PFSK-1 (cell line): ENCODE results near the gene PRB2.

ENCODE experiments used
- POLR2AphosphoS5 ChIP-seq: IDR thresholded peaks from 2 replicates; pipeline ENCODE4 v1.6.1; 2012; ENCODE audit warnings: low read depth, mild to moderate bottlenecking, control low read depth, low read length, moderate library complexity
- REST ChIP-seq, 2 experiments: IDR thresholded peaks; 2 replicates each; pipeline versions ENCODE4 v1.6.1 to v1.8.0; 2011 to 2012; ENCODE audit warnings: low read depth in 2 of 2, low read length in 2 of 2, control low read depth in 1 of 2, inconsistent platforms in 1 of 2, mild to moderate bottlenecking in 1 of 2, moderate library complexity in 1 of 2; ENCODE audit not compliant: insufficient read depth in 1 of 2
- TAF1 ChIP-seq: IDR thresholded peaks from 2 replicates; pipeline ENCODE4 v1.6.1; 2012; ENCODE audit warnings: low read length, control low read depth, borderline replicate concordance; ENCODE audit not compliant: insufficient read depth

- TF ChIP-seq TAF1 (no peak), POLR2AphosphoS5 (no peak), REST (IDR thresholded peaks at IDR 0.05; ENCODE audit: insufficient read depth in 1 of 2, low read depth in 2 of 2, low read length in 2 of 2) (no peak)
These were observed 17.4 kb upstream of the PRB2 start for GRCh38 chr12:11412731-11413130.
